Measurements from ENCODE around the gene PARP2.

PARP2 gene

GRCh38 chr14:20383032-20383431 is 39.6 kb downstream of the PARP2 start:
- H3K4me2 ChIP-seq, result no peak overlapping the region
- H3K27me3 ChIP-seq (ENCODE audit: insufficient read depth, low read depth), result no peaks in the 10 kb centered on the region
- H2AFZ ChIP-seq (ENCODE audit: low read depth), result no peak overlapping the region
- no peaks in the 10 kb centered on the region for H3K4me1 ChIP-seq (ENCODE audit: low read depth, poor library complexity, severe bottlenecking)
- no peak overlapping the region for H3K4me3 ChIP-seq (IDR thresholded peaks at IDR 0.05; ENCODE audit: insufficient read depth, low read depth, low read length)
- TF ChIP-seq CTCF (conservative IDR thresholded peaks at IDR 0.05; ENCODE audit: low read depth, low read length), result no peak
- no peaks in the 10 kb centered on the region for H3K79me2 ChIP-seq (ENCODE audit: insufficient read depth, low read depth)
- no peak overlapping the region for H3K27ac ChIP-seq
- H3K9ac ChIP-seq, result no peak overlapping the region
- no peaks in the 10 kb centered on the region for H4K20me1 ChIP-seq (ENCODE audit: insufficient read depth)
- no peaks in the 10 kb centered on the region for H3K36me3 ChIP-seq (ENCODE audit: insufficient read depth)

DNA sequence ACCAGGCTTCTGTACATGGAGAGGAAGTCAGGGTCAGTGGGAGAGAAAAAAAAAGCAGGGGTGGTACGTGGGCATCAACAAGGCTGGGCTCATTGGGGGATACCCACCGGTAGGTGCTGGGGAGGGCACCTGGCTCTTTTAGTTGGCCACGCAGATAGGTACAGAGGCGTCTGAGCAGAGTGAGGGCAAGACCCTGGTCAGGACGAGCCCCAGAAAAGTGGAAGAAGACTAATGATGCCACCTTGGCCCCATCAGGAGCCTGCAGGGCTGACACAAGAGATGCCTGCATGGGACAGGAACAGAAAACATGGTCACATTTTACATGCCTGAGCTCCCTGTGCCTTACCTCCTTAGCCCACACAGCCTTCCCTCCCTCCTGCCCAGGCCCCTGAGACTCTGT is 40.2 kb downstream of the PARP2 start:
- no peaks in the 10 kb centered on the region for H4K20me1 ChIP-seq (ENCODE audit: insufficient read depth)
- no peak overlapping the region for H3K9ac ChIP-seq
- H3K27ac ChIP-seq, result no peak overlapping the region
- no peak overlapping the region for H3K4me3 ChIP-seq (IDR thresholded peaks at IDR 0.05; ENCODE audit: insufficient read depth, low read depth, low read length)
- no peaks in the 10 kb centered on the region for H3K36me3 ChIP-seq (ENCODE audit: insufficient read depth)
- no peak overlapping the region for H3K4me2 ChIP-seq
- TF ChIP-seq CTCF (conservative IDR thresholded peaks at IDR 0.05; ENCODE audit: low read depth, low read length), result no peak
- H3K79me2 ChIP-seq (ENCODE audit: insufficient read depth, low read depth), result no peaks in the 10 kb centered on the region
- no peaks in the 10 kb centered on the region for H3K27me3 ChIP-seq (ENCODE audit: insufficient read depth, low read depth)
- H2AFZ ChIP-seq (ENCODE audit: low read depth), result no peak overlapping the region
- H3K4me1 ChIP-seq (ENCODE audit: low read depth, poor library complexity, severe bottlenecking), result no peaks in the 10 kb centered on the region

- H3K4me3 ChIP-seq (IDR thresholded peaks at IDR 0.05; ENCODE audit: insufficient read depth, low read depth, low read length), result no peak overlapping the region
- no peak overlapping the region for H3K4me2 ChIP-seq
- H3K79me2 ChIP-seq (ENCODE audit: insufficient read depth, low read depth), result no peaks in the 10 kb centered on the region
- H3K4me1 ChIP-seq (ENCODE audit: low read depth, poor library complexity, severe bottlenecking), result no peaks in the 10 kb centered on the region
- no peaks in the 10 kb centered on the region for H3K36me3 ChIP-seq (ENCODE audit: insufficient read depth)
- no peak overlapping the region for H3K9ac ChIP-seq
- H3K27me3 ChIP-seq (ENCODE audit: insufficient read depth, low read depth), result no peaks in the 10 kb centered on the region
- H3K27ac ChIP-seq, result no peak overlapping the region
- no peak overlapping the region for H2AFZ ChIP-seq (ENCODE audit: low read depth)
- H4K20me1 ChIP-seq (ENCODE audit: insufficient read depth), result no peaks in the 10 kb centered on the region
- no peak for TF ChIP-seq CTCF (conservative IDR thresholded peaks at IDR 0.05; ENCODE audit: low read depth, low read length)
Observed at GRCh38 chr14:20384321-20384720, 40.9 kb downstream of the PARP2 start.

DNA sequence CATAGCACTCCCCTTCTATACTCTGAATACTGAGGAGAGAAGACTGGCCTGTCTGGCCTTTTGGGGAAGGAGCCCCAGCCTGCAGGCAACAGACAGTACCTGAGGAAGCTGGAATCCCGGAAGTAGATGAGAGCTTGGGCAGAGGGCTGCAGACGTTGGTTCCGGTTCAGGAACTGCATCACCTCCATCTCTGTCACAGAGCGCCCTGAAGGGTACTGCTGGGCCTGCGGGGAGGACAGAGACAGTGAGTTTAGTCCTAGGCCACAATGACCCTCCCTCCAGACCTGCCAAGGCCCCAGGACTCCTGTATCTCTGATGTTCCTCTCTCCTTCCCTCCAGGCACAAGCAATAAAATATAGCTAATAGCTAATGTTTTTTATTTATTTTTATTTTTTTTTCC is 41.5 kb downstream of the PARP2 start:
- H4K20me1 ChIP-seq (ENCODE audit: insufficient read depth), result no peaks in the 10 kb centered on the region
- no peak overlapping the region for H3K27ac ChIP-seq
- no peaks in the 10 kb centered on the region for H3K4me1 ChIP-seq (ENCODE audit: low read depth, poor library complexity, severe bottlenecking)
- no peaks in the 10 kb centered on the region for H3K79me2 ChIP-seq (ENCODE audit: insufficient read depth, low read depth)
- H2AFZ ChIP-seq (ENCODE audit: low read depth), result no peak overlapping the region
- no peak overlapping the region for H3K4me2 ChIP-seq
- H3K9ac ChIP-seq, result no peak overlapping the region
- H3K27me3 ChIP-seq (ENCODE audit: insufficient read depth, low read depth), result no peaks in the 10 kb centered on the region
- no peaks in the 10 kb centered on the region for H3K36me3 ChIP-seq (ENCODE audit: insufficient read depth)
- no peak overlapping the region for H3K4me3 ChIP-seq (IDR thresholded peaks at IDR 0.05; ENCODE audit: insufficient read depth, low read depth, low read length)
- no peak for TF ChIP-seq CTCF (conservative IDR thresholded peaks at IDR 0.05; ENCODE audit: low read depth, low read length)
